ENCODE results near the gene CYTH1. TPM values are rescaled to one million over a fixed set of nuclear protein-coding genes. Genes with fewer than 3 reads are reported as not detected.

CYTH1 gene
- polyA plus RNA-seq, 1 of the 3 experiments (the other 2 are of a cell fraction), result 23.8 TPM

DNA sequence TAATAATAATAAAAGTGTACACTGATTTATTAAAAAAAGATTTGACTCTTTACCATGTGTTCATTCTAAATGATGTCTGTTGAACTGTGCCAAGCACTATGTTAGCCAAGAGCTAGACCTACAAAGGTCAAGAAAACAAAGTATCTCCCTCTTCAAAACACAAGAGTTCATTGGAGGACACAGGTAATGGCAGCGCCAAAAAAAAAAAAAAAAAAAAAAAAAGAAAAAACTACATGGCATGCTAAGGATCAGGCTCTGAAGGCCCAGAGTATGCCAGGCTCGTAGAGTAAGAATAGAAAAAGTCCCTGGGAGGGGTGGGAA lies 35.2 kb downstream of the CYTH1 start:
- Histone ChIP-seq H3K27ac (ENCODE audit: low read depth in 2 of 2, low read length in 1 of 2) (no peak overlapping the region), H3K79me2 (ENCODE audit: insufficient read depth) (peaks cover 83% of the 10 kb centered on the region), H3K9me2 (no peaks in the 10 kb centered on the region), H3K27me3 (ENCODE audit: insufficient read depth) (no peaks in the 10 kb centered on the region), H3K4me1 (ENCODE audit: control insufficient read depth in 1 of 2, insufficient read depth in 2 of 2, low read depth in 1 of 2, low read length in 1 of 2) (peaks cover 4 to 9% of the 10 kb centered on the region in 2 experiments; a peak in 3 of 4 replicates), H3K36me3 (replicated peaks in 1 of 2; ENCODE audit: control insufficient read depth in 1 of 2, insufficient read depth in 2 of 2, low read length in 1 of 2) (no peaks in the 10 kb centered on the region), H3K4me2 (no peak overlapping the region), H3K9ac (no peak overlapping the region), H3K4me3 (ENCODE audit: low read depth in 2 of 2, low read length in 1 of 2) (no peak overlapping the region), H3K9me3 (no peaks in the 10 kb centered on the region), H4K20me1 (ENCODE audit: insufficient read depth) (peaks cover 9% of the 10 kb centered on the region; the same call in 1 of the 2 replicates), H2AFZ (ENCODE audit: low read depth) (no peak overlapping the region), H3F3A (replicated peaks; ENCODE audit: insufficient read depth) (no peaks in the 10 kb centered on the region)
- no peak for TF ChIP-seq RCOR1 (IDR thresholded peaks at IDR 0.05; ENCODE audit: low read length)
- TF ChIP-seq GATA2 (CRISPR knock-in tag; IDR thresholded peaks at IDR 0.05), result no peak
- no peak for TF ChIP-seq RXRA (IDR thresholded peaks at IDR 0.05; ENCODE audit: borderline replicate concordance, low read depth)
- TF ChIP-seq FOSL2 (IDR thresholded peaks at IDR 0.05; ENCODE audit: borderline replicate concordance, low read depth), result no peak
- TF ChIP-seq, protein P1, sequence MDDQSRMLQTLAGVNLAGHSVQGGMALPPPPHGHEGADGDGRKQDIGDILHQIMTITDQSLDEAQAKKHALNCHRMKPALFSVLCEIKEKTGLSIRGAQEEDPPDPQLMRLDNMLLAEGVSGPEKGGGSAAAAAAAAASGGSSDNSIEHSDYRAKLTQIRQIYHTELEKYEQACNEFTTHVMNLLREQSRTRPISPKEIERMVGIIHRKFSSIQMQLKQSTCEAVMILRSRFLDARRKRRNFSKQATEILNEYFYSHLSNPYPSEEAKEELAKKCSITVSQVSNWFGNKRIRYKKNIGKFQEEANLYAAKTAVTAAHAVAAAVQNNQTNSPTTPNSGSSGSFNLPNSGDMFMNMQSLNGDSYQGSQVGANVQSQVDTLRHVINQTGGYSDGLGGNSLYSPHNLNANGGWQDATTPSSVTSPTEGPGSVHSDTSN (IDR thresholded peaks at IDR 0.05), result no peak
- no peak for TF ChIP-seq SIN3A (IDR thresholded peaks at IDR 0.05; ENCODE audit: borderline replicate concordance, low read depth, low read length)
- TF ChIP-seq, protein P2, sequence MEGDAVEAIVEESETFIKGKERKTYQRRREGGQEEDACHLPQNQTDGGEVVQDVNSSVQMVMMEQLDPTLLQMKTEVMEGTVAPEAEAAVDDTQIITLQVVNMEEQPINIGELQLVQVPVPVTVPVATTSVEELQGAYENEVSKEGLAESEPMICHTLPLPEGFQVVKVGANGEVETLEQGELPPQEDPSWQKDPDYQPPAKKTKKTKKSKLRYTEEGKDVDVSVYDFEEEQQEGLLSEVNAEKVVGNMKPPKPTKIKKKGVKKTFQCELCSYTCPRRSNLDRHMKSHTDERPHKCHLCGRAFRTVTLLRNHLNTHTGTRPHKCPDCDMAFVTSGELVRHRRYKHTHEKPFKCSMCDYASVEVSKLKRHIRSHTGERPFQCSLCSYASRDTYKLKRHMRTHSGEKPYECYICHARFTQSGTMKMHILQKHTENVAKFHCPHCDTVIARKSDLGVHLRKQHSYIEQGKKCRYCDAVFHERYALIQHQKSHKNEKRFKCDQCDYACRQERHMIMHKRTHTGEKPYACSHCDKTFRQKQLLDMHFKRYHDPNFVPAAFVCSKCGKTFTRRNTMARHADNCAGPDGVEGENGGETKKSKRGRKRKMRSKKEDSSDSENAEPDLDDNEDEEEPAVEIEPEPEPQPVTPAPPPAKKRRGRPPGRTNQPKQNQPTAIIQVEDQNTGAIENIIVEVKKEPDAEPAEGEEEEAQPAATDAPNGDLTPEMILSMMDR (IDR thresholded peaks at IDR 0.05), result no peak
- no peak for TF ChIP-seq FOXJ3 (CRISPR knock-in tag; IDR thresholded peaks at IDR 0.05)
- TF ChIP-seq, protein P3, sequence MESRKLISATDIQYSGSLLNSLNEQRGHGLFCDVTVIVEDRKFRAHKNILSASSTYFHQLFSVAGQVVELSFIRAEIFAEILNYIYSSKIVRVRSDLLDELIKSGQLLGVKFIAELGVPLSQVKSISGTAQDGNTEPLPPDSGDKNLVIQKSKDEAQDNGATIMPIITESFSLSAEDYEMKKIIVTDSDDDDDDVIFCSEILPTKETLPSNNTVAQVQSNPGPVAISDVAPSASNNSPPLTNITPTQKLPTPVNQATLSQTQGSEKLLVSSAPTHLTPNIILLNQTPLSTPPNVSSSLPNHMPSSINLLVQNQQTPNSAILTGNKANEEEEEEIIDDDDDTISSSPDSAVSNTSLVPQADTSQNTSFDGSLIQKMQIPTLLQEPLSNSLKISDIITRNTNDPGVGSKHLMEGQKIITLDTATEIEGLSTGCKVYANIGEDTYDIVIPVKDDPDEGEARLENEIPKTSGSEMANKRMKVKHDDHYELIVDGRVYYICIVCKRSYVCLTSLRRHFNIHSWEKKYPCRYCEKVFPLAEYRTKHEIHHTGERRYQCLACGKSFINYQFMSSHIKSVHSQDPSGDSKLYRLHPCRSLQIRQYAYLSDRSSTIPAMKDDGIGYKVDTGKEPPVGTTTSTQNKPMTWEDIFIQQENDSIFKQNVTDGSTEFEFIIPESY (IDR thresholded peaks at IDR 0.05; ENCODE audit: borderline replicate concordance, low read depth), result no peak
- TF ChIP-seq, protein P4, sequence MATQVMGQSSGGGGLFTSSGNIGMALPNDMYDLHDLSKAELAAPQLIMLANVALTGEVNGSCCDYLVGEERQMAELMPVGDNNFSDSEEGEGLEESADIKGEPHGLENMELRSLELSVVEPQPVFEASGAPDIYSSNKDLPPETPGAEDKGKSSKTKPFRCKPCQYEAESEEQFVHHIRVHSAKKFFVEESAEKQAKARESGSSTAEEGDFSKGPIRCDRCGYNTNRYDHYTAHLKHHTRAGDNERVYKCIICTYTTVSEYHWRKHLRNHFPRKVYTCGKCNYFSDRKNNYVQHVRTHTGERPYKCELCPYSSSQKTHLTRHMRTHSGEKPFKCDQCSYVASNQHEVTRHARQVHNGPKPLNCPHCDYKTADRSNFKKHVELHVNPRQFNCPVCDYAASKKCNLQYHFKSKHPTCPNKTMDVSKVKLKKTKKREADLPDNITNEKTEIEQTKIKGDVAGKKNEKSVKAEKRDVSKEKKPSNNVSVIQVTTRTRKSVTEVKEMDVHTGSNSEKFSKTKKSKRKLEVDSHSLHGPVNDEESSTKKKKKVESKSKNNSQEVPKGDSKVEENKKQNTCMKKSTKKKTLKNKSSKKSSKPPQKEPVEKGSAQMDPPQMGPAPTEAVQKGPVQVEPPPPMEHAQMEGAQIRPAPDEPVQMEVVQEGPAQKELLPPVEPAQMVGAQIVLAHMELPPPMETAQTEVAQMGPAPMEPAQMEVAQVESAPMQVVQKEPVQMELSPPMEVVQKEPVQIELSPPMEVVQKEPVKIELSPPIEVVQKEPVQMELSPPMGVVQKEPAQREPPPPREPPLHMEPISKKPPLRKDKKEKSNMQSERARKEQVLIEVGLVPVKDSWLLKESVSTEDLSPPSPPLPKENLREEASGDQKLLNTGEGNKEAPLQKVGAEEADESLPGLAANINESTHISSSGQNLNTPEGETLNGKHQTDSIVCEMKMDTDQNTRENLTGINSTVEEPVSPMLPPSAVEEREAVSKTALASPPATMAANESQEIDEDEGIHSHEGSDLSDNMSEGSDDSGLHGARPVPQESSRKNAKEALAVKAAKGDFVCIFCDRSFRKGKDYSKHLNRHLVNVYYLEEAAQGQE (IDR thresholded peaks at IDR 0.05; ENCODE audit: low read depth, low read length), result no peak
- TF ChIP-seq, protein P5, sequence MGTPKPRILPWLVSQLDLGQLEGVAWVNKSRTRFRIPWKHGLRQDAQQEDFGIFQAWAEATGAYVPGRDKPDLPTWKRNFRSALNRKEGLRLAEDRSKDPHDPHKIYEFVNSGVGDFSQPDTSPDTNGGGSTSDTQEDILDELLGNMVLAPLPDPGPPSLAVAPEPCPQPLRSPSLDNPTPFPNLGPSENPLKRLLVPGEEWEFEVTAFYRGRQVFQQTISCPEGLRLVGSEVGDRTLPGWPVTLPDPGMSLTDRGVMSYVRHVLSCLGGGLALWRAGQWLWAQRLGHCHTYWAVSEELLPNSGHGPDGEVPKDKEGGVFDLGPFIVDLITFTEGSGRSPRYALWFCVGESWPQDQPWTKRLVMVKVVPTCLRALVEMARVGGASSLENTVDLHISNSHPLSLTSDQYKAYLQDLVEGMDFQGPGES (IDR thresholded peaks at IDR 0.05; ENCODE audit: low read depth, low read length), result no peak
- TF ChIP-seq ELF1 (IDR thresholded peaks at IDR 0.05), result no peak
- TF ChIP-seq MEF2A (IDR thresholded peaks at IDR 0.05; ENCODE audit: borderline replicate concordance, low read depth), result no peak
- TF ChIP-seq POLR2AphosphoS5 (IDR thresholded peaks at IDR 0.05; ENCODE audit: low read depth, low read length), result no peak
- no peak for TF ChIP-seq YY1 (IDR thresholded peaks at IDR 0.05; ENCODE audit: low read depth)
- WGBS (ENCODE audit: low lambda C conversion rate), result 94% methylated on average over 2 of the region's 2 CpGs
- POLR2A ChIA-PET, result interaction anchor here (1.9 kb wide), 1 partner anchor 30 kb away, joined by 7 read pairs; no protein-coding TSS in a partner anchor
- no peak for DNase-seq
- CTCF ChIA-PET, result interaction anchor here (0.6 to 3.7 kb wide), 14 partner anchors 8 to 252 kb away, joined by 3 to 33 read pairs (median 4); no protein-coding TSS in a partner anchor
